Mononuclear cell (primary cell): ENCODE results near the gene KPNA6. TPM values are rescaled to one million over a fixed set of nuclear protein-coding genes. Genes with fewer than 3 reads are reported as not detected.
A peak's percentile ranks its signal among the peaks of the same experiment; 100 is the strongest.

ENCODE experiments used
- H3K27me3 ChIP-seq: 2 replicates; pipeline ENCODE4 v1.6.0; 2011; ENCODE audit warnings: low read length, control low read depth; ENCODE audit not compliant: insufficient read depth
- H3K4me1 ChIP-seq: 2 replicates; pipeline ENCODE4 v1.5.1; 2011; ENCODE audit warnings: mild to moderate bottlenecking, low read length, control low read depth; ENCODE audit not compliant: insufficient read depth
- H3K4me3 ChIP-seq: 2 replicates; pipeline ENCODE4 v1.5.1; 2011; ENCODE audit warnings: mild to moderate bottlenecking, low read length, moderate library complexity
- H3K9me3 ChIP-seq: 2 replicates; pipeline ENCODE4 v1.5.1; 2011; ENCODE audit warnings: low read depth, mild to moderate bottlenecking, control low read depth, low read length
- total RNA-seq: library from RNA; depleted of rRNA; stranded (reverse); fragments of >200 nt; gene quantifications from one replicate; pipeline ENCODE4 v1.2.3, GENCODE V29; 2012

The KPNA6 gene
- total RNA-seq, 1 donor, result 46.9 TPM

DNA sequence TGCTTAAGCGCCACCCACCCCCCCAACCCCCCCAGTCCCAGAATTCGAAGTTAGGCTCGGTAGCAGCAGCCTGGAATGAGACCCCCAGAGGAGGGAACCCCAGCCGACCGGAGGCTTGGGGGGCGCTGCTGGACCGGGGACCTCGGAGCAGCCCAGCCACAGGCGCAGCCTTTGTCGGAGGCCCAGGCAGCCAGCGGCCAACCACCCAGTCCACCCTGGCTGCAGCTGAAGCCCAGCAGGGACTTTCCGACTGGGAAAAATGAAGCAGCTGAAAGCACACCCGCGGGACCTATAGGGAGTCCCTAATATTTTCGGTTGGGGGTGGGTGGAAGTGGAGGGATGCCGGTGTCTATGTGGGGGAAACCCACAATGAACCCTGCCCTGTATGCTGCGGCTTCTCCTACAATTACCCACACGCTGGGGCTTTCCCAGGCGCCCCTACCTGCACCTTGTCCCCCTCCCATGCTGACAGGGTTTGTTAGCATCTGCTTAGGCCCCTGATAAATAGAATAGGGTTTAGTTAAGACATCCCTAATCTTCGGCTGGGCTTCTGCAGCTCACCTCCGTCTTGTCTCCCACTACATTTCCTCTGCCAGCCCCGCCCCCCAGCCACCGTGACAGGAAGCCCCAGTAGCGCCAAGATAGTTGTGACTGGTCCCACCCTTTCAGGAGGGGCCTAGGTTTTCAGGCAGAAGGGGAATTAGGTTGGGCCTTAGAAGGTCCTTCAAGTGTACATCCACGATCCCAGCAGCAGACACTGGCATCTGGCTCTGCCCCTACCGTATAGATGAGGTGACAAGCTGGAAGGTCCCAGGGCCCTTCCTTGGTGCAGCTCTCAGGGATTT, 93.4 kb downstream of the KPNA6 start:
- Histone ChIP-seq H3K4me3 (peak overlapping the region; percentile 55), H3K4me1 (peaks cover 50% of the 10 kb centered on the region), H3K9me3 (no peaks in the 10 kb centered on the region), H3K27me3 (no peaks in the 10 kb centered on the region)

DNA sequence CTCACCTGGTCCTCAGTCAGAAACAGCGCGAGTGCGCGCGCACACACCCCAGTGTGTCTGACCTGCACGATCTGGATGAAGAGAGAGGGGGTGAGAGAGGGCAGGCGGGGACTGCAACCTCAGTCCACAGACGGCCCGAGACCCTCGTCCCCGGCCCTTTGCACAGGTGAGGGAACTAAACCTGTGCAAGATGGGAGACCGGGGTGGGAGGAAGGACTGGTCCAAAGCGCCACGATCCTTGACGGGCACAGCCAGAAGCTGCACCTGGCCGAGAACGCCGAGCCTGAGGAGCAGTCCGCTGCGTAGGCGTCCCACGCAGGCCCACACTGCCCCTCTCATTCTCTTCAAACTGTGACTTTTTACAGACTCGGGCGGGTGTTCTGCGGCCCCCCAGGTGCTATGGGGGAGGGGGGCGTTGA, 97.1 kb downstream of the KPNA6 start:
- H3K27me3 ChIP-seq, result no peaks in the 10 kb centered on the region
- H3K4me1 ChIP-seq, result peaks cover 52% of the 10 kb centered on the region
- no peaks in the 10 kb centered on the region for H3K9me3 ChIP-seq
- H3K4me3 ChIP-seq, result peak overlapping the region; percentile 49

DNA sequence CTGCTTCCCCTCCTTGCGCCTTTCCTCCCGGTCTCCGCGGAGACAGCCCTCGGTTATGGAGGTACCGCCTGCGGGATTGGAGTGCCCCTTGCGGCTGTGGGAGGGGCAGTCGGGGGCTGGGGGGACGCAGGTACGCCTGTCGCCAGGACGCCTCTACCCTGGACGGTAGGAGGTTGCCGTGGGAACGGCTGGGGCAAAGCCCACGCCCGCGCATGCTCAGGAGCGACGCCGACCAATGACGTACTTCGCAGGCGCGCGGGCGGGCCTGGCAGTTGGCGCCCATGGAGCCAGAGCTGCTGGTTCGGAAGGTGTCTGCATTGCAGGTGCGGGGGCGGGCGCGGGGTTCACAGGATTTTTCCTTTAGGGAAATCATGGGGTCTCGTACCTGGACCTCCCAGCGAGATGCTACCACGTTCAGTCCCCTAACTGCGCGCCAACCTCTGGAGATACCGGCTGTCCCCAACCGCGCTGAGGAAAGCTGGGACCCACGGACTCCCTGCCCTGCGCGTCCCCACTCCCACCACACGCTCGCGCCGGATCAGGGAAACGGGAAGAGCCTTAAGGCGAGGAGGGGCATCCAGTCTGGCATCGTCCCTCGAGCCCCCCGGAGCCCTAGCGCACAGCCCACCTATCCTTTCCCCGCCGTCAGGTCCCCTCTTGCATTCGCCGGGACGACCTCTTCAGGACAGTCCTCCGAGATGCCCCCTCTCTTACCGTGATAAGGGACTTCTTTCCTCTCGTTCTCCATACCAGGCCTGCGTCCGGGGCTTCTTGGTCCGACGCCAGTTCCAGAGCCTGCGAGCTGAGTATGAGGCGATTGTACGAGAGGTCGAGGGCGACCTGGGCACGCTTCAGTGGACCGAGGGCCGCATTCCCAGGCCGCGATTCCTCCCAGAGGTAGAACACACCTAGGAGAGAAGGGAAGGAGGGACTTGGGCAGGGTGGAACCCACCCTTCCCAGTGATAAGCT, 97.8 kb downstream of the KPNA6 start, which contains the start of gene IQCC:
TSS of gene IQCC (plus strand) at position 271 of the 970 bp plus-strand sequence. CDS start at position 282, 11 bp downstream.
- Histone ChIP-seq H3K9me3 (no peaks in the 10 kb centered on the region), H3K4me1 (peaks cover 48% of the 10 kb centered on the region), H3K4me3 (peak within 1 kb of the TSS; percentile 49), H3K27me3 (no peaks in the 10 kb centered on the region)

DNA sequence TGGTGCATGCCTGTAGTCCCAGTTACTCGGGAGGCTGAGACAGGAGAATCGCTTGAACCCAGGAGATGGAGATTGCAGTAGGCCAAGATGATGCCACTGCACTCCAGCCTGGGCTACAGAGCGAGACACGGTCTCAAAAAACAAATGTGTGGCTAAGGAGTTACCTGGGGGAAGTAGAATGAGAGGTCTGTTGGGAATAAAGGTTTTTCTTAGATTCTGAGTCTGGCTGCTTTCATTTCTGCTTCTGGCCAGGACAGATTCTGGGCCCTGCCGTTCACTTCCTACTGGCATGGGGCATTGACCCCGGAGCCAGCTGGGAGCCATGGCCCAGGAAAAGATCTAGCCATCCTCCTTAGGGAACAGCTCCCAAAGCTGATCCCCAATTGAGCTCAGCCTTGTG, 100.6 kb downstream of the KPNA6 start:
- Histone ChIP-seq H3K27me3 (no peaks in the 10 kb centered on the region), H3K4me1 (peaks cover 26% of the 10 kb centered on the region), H3K4me3 (no peak overlapping the region), H3K9me3 (no peaks in the 10 kb centered on the region)

DNA sequence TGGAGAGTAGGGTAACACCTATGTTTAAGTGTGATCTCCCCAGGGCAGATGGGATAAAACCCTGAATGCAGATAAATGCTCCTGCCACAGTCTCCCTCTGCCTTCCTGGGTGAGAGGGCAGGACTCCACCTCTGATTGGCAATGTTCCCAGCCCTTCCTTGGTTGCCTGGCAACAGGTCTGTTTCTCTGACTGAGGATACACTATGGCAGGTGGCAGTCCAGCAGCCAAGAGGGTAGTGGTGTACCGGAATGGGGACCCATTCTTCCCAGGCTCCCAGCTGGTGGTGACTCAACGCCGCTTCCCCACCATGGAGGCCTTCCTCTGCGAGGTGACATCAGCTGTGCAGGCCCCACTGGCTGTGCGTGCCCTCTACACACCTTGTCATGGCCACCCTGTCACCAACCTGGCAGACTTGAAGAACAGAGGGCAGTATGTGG, 101.1 kb downstream of the KPNA6 start, which contains the start of gene DCDC2B:
TSS of gene DCDC2B (plus strand) at position 199 of the 438 bp plus-strand sequence. CDS start at position 204, 5 bp downstream.
- no peak within 1 kb of the TSS for H3K4me3 ChIP-seq
- no peaks in the 10 kb centered on the region for H3K9me3 ChIP-seq
- peaks cover 26% of the 10 kb centered on the region for H3K4me1 ChIP-seq
- H3K27me3 ChIP-seq, result no peaks in the 10 kb centered on the region

DNA sequence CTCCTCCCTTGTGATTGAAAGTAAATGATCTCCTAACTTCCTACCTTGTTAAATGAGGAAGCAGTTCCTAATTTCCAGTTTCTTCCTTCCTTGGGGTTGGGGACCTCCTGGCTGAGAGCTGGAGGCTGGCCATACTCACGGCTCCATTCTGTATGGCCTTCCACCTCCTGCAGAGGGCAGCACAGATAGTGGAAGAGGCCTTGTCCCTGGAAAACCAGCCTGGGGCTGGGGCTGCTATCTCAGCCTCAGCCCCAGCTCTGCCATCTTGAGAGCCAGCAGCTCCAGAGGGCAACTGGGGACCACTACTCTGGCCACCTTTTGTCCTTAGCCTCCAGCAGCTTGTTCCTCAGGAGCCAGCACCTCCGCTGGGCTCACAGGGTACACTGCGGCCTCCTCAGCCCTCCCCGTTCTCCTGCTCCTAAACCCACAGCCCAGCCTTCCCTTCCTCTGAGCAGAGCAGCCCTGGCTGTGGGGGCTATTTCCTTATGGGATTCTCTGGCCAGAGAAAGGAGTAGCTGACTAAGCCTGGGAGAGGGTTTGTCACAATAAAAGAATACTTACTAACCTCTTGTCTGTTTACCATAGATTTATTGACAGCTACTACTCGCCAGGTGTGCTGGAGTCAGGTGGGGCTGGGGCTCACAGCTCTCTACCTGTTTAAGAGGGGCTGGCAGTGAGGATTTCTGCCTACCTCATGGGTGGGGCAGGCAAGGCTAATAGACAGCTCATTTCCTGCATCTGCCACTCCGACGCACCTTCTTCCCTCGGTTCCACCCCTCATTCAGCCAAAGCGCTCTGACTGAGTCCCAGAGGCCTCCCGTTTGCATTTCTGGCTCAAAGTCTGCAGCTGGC, 108.0 kb downstream of the KPNA6 start:
- Histone ChIP-seq H3K9me3 (no peaks in the 10 kb centered on the region), H3K4me3 (no peak overlapping the region), H3K27me3 (no peaks in the 10 kb centered on the region)

DNA sequence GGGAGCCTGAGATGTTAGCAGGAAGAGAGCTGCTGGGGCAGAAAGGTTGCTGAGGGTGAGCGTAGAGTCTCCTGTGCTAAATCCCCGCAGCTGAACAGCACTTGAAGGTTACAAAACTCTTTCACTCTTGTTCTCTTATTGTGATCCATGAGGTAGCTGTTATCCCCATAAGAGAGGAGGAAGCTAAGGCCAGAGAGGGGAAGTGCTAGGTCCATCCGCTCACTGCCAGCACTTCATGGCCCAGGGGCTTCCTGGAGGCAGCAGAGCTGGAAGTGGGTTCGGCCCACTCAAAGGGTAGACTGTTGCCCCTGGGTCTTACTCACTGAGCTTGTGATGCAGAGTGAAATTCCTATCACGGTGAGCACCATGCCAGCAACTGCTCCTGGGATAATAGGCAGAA, 108.7 kb downstream of the KPNA6 start:
- Histone ChIP-seq H3K4me3 (no peak overlapping the region), H3K4me1 (peaks cover 18% of the 10 kb centered on the region), H3K9me3 (no peaks in the 10 kb centered on the region), H3K27me3 (no peaks in the 10 kb centered on the region)

More for the DNA sequence above, 108.0 kb downstream of the KPNA6 start:
- peaks cover 11% of the 10 kb centered on the region for H3K4me1 ChIP-seq

DNA sequence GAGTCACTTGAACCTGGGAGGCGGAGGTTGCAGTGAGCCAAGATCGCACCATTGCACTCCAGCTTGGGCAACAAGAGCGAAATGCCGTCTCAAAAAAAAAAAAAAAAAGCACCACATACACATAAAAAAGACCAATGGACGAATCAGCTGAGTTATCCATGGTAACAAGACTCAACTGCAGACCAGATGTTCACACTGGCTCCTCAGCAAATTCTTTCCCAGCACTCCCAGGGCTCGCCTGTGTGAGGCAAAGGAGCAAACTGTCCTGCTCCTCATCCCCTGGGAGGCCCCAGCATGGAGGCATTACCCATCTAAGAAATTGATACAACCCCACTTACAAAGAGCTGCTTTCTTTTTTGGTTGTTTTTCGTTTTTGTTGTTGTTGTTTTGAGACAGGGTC, 111.2 kb downstream of the KPNA6 start:
- H3K4me1 ChIP-seq, result peaks cover 34% of the 10 kb centered on the region
- H3K9me3 ChIP-seq, result no peaks in the 10 kb centered on the region
- no peak overlapping the region for H3K4me3 ChIP-seq
- H3K27me3 ChIP-seq, result no peaks in the 10 kb centered on the region

DNA sequence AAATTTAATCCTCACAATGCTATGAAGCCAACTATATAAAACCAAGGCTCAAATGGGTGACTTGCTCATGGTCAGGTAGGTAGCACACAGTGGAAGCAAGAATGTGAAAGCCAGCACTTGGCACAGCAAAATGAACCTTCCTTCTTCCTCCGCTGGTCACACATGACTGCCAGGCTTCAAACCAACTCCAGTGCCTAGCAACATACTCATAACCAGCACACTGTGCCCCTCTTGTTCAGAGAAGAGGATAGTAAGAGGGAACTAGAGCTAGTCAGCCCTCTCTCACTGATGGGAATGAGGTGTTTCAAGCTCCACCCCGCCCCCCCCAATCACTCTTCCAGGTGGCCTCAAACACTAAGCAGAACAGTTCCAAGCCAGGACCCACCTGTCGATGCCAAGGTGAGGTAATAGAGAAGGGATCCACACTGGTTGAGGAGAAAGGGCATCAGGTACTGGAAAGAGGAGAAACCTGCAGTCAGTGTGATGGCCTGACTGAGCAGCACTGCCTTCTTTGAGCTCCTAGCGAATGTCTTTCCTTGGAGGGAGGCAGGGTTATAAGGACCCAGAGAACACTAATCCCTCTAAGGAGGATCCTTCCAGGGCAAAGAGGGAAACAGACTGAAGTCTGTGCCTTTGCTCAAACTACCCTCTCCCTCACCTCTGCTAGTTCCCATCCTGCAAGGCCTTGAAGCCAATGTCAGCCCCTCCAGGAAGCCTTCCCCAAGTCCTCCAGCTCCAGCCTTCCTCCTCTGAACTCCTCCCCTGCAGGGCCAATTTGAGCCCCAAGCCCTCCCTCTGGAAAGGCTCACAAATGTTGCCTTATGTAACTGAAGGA, 113.1 kb downstream of the KPNA6 start:
- no peaks in the 10 kb centered on the region for H3K9me3 ChIP-seq

DNA sequence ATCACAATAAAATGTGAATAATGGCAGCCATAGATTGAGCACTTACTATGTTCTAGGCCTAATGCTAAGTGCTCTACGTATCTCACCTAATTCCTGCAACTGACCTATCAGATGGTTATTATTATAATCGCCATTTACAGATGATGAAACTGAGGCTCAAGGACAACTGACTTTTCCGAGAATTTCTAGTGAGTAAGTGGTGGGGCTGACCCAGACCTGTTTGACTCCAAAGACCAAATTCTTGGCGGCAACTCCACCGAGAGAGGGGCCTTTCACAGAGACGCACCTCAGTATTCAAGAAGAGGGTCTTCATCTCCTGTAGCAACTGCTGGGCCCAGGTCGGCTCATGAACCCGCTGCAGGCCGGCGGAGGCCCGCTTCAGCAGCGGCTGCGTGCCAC, 113.7 kb downstream of the KPNA6 start:
- no peaks in the 10 kb centered on the region for H3K9me3 ChIP-seq

More for the DNA sequence above, 113.1 kb downstream of the KPNA6 start:
- peaks cover 28% of the 10 kb centered on the region for H3K4me1 ChIP-seq
- peak overlapping the region; percentile 75 for H3K4me3 ChIP-seq
- H3K27me3 ChIP-seq, result no peaks in the 10 kb centered on the region

DNA sequence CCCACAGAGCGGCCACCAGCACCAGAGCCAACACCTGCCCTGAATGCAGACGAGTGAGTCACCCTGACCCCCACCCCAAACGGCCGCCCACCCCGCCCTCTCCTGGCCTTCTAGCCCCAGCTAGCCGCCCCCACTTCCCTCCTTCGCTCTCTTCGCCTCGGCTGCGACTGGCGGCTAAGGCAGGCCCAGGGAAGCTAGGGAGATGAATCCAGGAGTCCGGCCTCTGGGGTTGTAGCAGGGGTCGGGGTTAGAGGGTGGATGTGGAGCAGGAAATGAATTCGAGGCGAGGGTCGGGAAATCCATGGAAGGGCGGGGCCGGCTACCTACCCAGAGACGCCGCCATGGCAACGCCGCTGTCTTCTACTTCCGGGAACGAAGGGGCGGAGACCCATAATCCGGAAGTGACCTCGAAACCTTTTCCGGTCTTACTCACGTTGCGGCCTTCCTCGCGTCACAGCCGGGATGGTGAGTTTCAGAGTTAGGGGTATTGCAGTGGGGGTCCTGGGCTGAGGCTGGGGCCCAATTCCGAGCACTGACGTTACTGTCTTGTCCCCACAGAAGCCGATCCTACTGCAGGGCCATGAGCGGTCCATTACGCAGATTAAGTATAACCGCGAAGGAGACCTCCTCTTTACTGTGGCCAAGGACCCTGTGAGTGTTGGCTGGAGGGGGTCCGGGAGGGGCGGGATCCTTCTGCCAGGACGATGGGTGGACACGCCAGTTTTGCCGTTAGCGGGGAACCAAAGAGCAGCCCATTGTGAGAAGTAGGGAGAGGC, 114.3 kb downstream of the KPNA6 start, which contains the start of the genes EIF3I and TMEM234:
TSS of gene EIF3I (plus strand) at position 428 of the 776 bp plus-strand sequence. CDS start at position 463, 35 bp downstream.
TSS of gene TMEM234 (minus strand) at position 374 of the 776 bp plus-strand sequence. CDS start at position 343, 31 bp downstream.
- peaks cover 27% of the 10 kb centered on the region for H3K4me1 ChIP-seq
- peak within 1 kb of the TSS; percentile 75 for H3K4me3 ChIP-seq
- no peaks in the 10 kb centered on the region for H3K27me3 ChIP-seq
- no peaks in the 10 kb centered on the region for H3K9me3 ChIP-seq

More for the DNA sequence above, 113.7 kb downstream of the KPNA6 start:
- Histone ChIP-seq H3K4me1 (peaks cover 27% of the 10 kb centered on the region), H3K27me3 (no peaks in the 10 kb centered on the region), H3K4me3 (peak overlapping the region; percentile 75)

DNA sequence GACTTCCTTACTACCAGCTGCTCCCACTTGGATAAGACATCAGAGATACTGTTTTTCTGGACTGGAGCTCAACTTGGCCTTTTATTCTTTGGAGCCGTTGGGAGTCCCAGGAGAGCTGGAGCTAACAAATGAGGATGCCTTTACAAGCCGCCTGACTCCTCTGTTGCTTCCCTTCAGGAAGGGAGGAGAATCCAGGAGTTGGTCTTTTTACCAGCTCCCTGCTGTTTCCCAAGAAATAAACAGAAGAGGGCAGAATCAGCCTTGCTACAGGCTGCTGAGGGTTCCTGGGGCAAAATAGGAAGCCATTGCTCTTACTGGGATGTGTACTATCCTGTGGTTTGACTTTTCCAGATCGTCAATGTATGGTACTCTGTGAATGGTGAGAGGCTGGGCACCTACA, 115.8 kb downstream of the KPNA6 start:
- Histone ChIP-seq H3K4me1 (peaks cover 27% of the 10 kb centered on the region), H3K4me3 (no peak overlapping the region), H3K27me3 (no peaks in the 10 kb centered on the region), H3K9me3 (no peaks in the 10 kb centered on the region)

DNA sequence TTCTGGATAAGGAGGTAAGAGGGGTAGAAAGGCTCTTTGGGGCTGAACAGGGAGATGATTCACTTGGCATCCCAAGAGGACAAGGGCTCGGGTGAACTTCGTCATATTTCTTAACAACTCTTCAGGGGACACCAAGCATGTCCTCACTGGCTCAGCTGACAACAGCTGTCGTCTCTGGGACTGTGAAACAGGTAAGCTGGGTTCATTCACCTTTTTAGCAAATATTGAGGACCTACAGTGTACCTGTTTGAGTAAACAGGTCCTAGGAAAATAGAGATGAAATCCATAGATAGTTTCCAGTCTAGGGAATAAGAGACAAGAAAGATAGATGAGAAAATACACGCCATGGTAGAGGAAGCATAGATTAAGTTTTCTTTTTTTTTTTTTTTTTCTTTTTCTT, 116.4 kb downstream of the KPNA6 start:
- H3K9me3 ChIP-seq, result no peaks in the 10 kb centered on the region
- peaks cover 27% of the 10 kb centered on the region for H3K4me1 ChIP-seq
- H3K4me3 ChIP-seq, result no peak overlapping the region
- no peaks in the 10 kb centered on the region for H3K27me3 ChIP-seq
